ENCODE results near the gene HACE1.

GRCh38 chr6:104689551-104690205 is 170.0 kb downstream of the HACE1 start:
- TF ChIP-seq CTCF (IDR thresholded peaks at IDR 0.05) (no peak), ZFX (IDR thresholded peaks at IDR 0.05; ENCODE audit: borderline replicate concordance) (no peak)

Data from 22Rv1 (cell line).